H9 (cell line): Measurements from ENCODE around the gene PACSIN2. TPM values are rescaled to one million over a fixed set of nuclear protein-coding genes. Genes with fewer than 3 reads are reported as not detected.

Experiments
- DNase-seq: peaks from one replicate; pipeline ENCODE4 v3.0.0-alpha.2; 2017
- H2AFZ ChIP-seq: one replicate; pipeline ENCODE4 v1.6.1; 2013; ENCODE audit warnings: mild to moderate bottlenecking, low read length, control low read depth, moderate library complexity
- H2AK5ac ChIP-seq: 2 replicates; pipeline ENCODE4 v1.6.1; 2013; ENCODE audit warnings: low read length, control low read depth, mixed read lengths; ENCODE audit not compliant: insufficient read length
- H2BK120ac ChIP-seq: one replicate; pipeline ENCODE4 v1.6.1; 2013; ENCODE audit warnings: low read depth, mild to moderate bottlenecking, low read length, control low read depth, inconsistent platforms; ENCODE audit not compliant: poor library complexity, severe bottlenecking
- H2BK12ac ChIP-seq: 2 replicates; pipeline ENCODE4 v1.6.1; 2013; ENCODE audit warnings: low read length, control low read depth, mixed read lengths, low read depth; ENCODE audit not compliant: insufficient read length
- H2BK15ac ChIP-seq: 2 replicates; pipeline ENCODE4 v1.6.1; 2013; ENCODE audit warnings: low read depth, low read length, control low read depth
- H2BK20ac ChIP-seq: one replicate; pipeline ENCODE4 v1.6.1; 2013; ENCODE audit warnings: low read depth, mild to moderate bottlenecking, low read length, control low read depth, inconsistent platforms; ENCODE audit not compliant: poor library complexity, severe bottlenecking
- H2BK5ac ChIP-seq: 2 replicates; pipeline ENCODE4 v1.6.1; 2013; ENCODE audit warnings: low read length, control low read depth, mixed read lengths; ENCODE audit not compliant: insufficient read length
- H3K14ac ChIP-seq: 2 replicates; pipeline ENCODE4 v1.6.1; 2013; ENCODE audit warnings: low read length, control low read depth; ENCODE audit not compliant: insufficient read depth
- H3K18ac ChIP-seq: 2 replicates; pipeline ENCODE4 v1.6.1; 2013; ENCODE audit warnings: low read depth, mild to moderate bottlenecking, mixed read lengths, low read length, control low read depth; ENCODE audit not compliant: insufficient read length
- H3K23ac ChIP-seq: 2 replicates; pipeline ENCODE4 v1.6.1; 2013; ENCODE audit warnings: low read length, control low read depth, mixed read lengths, low read depth; ENCODE audit not compliant: insufficient read length
- H3K23me2 ChIP-seq: 2 replicates; pipeline ENCODE4 v1.6.1; 2013; ENCODE audit warnings: low read depth, mild to moderate bottlenecking, mixed read lengths, low read length, control low read depth; ENCODE audit not compliant: insufficient read length, poor library complexity, severe bottlenecking
- H3K27ac ChIP-seq: 2 replicates; pipeline ENCODE4 v1.5.1; 2013; ENCODE audit warnings: low read length, control low read depth, mixed read lengths, low read depth; ENCODE audit not compliant: insufficient read length
- H3K27me3 ChIP-seq: 2 replicates; pipeline ENCODE4 v1.6.1; 2013; ENCODE audit warnings: low read length, control low read depth, inconsistent platforms; ENCODE audit not compliant: insufficient read depth
- H3K4ac ChIP-seq: 2 replicates; pipeline ENCODE4 v1.6.1; 2013; ENCODE audit warnings: low read depth, mild to moderate bottlenecking, control low read depth, inconsistent platforms, low read length, moderate library complexity
- H3K4me1 ChIP-seq: 2 replicates; pipeline ENCODE4 v1.6.1; 2013; ENCODE audit warnings: low read length, control low read depth, inconsistent platforms; ENCODE audit not compliant: insufficient read depth
- H3K4me2 ChIP-seq: 2 replicates; pipeline ENCODE4 v1.6.1; 2013; ENCODE audit warnings: low read length, control low read depth, mixed read lengths; ENCODE audit not compliant: insufficient read length, insufficient read depth
- H3K56ac ChIP-seq: 2 replicates; pipeline ENCODE4 v1.6.1; 2013; ENCODE audit warnings: low read depth, mild to moderate bottlenecking, mixed read lengths, low read length, control low read depth; ENCODE audit not compliant: insufficient read length
- H3K79me1 ChIP-seq: 2 replicates; pipeline ENCODE4 v1.6.1; 2013; ENCODE audit warnings: low read depth, mild to moderate bottlenecking, moderate library complexity, low read length, control low read depth, inconsistent platforms; ENCODE audit not compliant: insufficient read depth, poor library complexity, severe bottlenecking
- H3K79me2 ChIP-seq: 2 replicates; pipeline ENCODE4 v1.6.1; 2013; ENCODE audit warnings: low read length, control low read depth, inconsistent platforms; ENCODE audit not compliant: insufficient read depth
- H3K9ac ChIP-seq: 2 replicates; pipeline ENCODE4 v1.6.1; 2013; ENCODE audit warnings: low read length, control low read depth, mixed read lengths; ENCODE audit not compliant: insufficient read length; ENCODE audit errors: extremely low read depth
- H3K9me3 ChIP-seq: one replicate; pipeline ENCODE4 v1.6.1; 2013; ENCODE audit warnings: low read depth, low read length, inconsistent platforms; ENCODE audit not compliant: control insufficient read depth
- H3T11ph ChIP-seq: one replicate; pipeline ENCODE4 v1.6.1; 2013; ENCODE audit warnings: mild to moderate bottlenecking, low read length, control low read depth, inconsistent platforms
- H4K20me1 ChIP-seq: one replicate; pipeline ENCODE4 v1.6.1; 2013; ENCODE audit not compliant: control insufficient read depth, insufficient read length, insufficient read depth
- H4K5ac ChIP-seq: 2 replicates; pipeline ENCODE4 v1.6.1; 2013; ENCODE audit warnings: low read depth, mild to moderate bottlenecking, mixed read lengths, low read length, control low read depth; ENCODE audit not compliant: insufficient read length
- H4K8ac ChIP-seq: replicated peaks from 2 replicates; pipeline ENCODE4 v1.6.1; 2013; ENCODE audit warnings: low read length, control low read depth, mixed read lengths, low read depth; ENCODE audit not compliant: insufficient read length
- H4K91ac ChIP-seq: 2 replicates; pipeline ENCODE4 v1.6.1; 2013; ENCODE audit warnings: low read depth, mild to moderate bottlenecking, moderate library complexity, mixed read lengths, low read length, control low read depth; ENCODE audit not compliant: insufficient read length
- H3K27ac Mint-ChIP-seq, 3 experiments: 2 replicates in 2 of 3; 3 replicates in 1 of 3; pipeline ENCODE4 v1.8.0; 2020 to 2021; ENCODE audit warnings: mixed read lengths in 3 of 3, mild to moderate bottlenecking in 1 of 3, moderate library complexity in 1 of 3
- H3K27me3 Mint-ChIP-seq: 2 replicates; pipeline ENCODE4 v1.8.0; 2021; ENCODE audit warnings: low read depth, mild to moderate bottlenecking, moderate library complexity, mixed read lengths
- H3K36me3 Mint-ChIP-seq, 3 experiments: 2 replicates in 2 of 3; 3 replicates in 1 of 3; pipeline ENCODE4 v1.8.0; 2020 to 2021; ENCODE audit warnings: low read depth in 3 of 3, mixed read lengths in 3 of 3; ENCODE audit not compliant: insufficient read depth in 1 of 3
- H3K4me1 Mint-ChIP-seq, 2 experiments: 2 replicates each; pipeline ENCODE4 v1.8.0; 2020; ENCODE audit warnings: mixed read lengths in 2 of 2
- H3K4me3 Mint-ChIP-seq, 2 experiments: 2 replicates in 1 of 2; 3 replicates in 1 of 2; pipeline ENCODE4 v1.8.0; 2020 to 2021; ENCODE audit warnings: mild to moderate bottlenecking in 2 of 2, mixed read lengths in 2 of 2, moderate library complexity in 1 of 2
- H3K9me3 Mint-ChIP-seq, 2 experiments: 2 replicates in 1 of 2; 3 replicates in 1 of 2; pipeline ENCODE4 v1.8.0; 2020; ENCODE audit warnings: mild to moderate bottlenecking in 2 of 2, mixed read lengths in 2 of 2, moderate library complexity in 1 of 2
- WGBS: extraction: QIAGEN DNeasy Blood & Tissue Kit; methylation state at CpG from one replicate; pipeline ENCODE4 v1.1.7; 2013; ENCODE audit warnings: missing lambda C conversion rate, low lambda C conversion rate, mixed read lengths; ENCODE audit not compliant: insufficient read length; ENCODE audit errors: extremely low coverage; 5-methylcytosine and 5-hydroxymethylcytosine counted together
- total RNA-seq: library from RNA; stranded (reverse); gene quantifications from 2 replicates; pipeline ENCODE4 v1.2.1, GENCODE V29; 2021
- TF ChIP-seq, protein P1 (sequence below): fragments of 200-600 bp; sonication (generic); conservative IDR thresholded peaks from 3 replicates; pipeline ENCODE4 v1.8.0; 2021; ENCODE audit warnings: antibody characterized with exemption, mild to moderate bottlenecking

Gene PACSIN2
- total RNA-seq, 1 experiment from 2014 or later = 62.3 TPM

DNA sequence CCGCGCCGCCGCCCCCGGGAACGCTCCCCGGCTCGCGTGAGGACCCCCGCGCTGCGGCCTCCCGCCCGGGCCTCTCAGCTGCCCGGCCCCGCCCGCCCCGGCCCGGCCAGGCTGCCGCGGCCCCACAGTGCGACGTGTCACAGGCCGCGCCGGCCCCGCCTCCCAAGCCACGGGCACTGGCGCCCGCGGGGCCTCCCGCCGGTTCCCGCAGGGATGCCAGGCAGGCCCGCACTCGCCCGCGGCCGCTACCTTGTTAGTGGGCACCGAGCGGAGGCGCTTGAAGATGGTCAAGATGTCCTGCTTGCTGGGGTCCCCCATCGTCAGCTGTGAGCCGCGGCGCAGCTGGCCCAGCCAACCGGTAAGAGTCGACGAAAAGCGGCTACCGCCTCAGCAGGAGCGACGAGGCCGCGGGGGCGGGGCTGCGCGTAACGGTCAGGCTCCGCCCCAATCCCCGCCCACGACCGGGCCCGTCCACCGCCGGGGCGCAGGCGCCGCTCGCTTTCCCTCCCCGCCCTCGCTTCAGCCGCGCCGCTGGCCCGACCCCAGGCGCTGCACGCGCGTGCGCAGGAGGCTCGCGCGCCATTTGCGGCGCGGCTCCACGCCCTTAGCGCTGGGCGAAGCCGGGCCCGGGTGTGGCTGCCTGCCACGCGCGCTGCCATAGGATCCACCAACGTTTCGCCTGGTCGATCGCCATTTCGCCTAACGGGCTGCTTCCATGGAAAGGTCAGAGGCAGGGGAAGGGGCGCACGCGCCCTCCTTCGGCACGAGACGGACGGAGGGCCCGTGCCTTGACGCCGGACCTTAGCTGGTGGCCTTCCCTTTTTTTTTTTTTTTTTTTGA, 157.9 kb downstream of the PACSIN2 start, which contains the start of gene ARFGAP3:
TSS of gene ARFGAP3 (minus strand) at position 409 of the 840 bp plus-strand sequence. CDS start at position 318, 91 bp downstream.
- Histone ChIP-seq H3K4me2 (peak within 1 kb of the TSS; percentile 99), H3K4me1 (no peaks in the 10 kb centered on the region), H2BK5ac (no peak within 1 kb of the TSS), H4K20me1 (peaks cover 4% of the 10 kb centered on the region), H2AFZ (no peak within 1 kb of the TSS), H3K79me1 (no peaks in the 10 kb centered on the region), H4K5ac (no peak within 1 kb of the TSS), H3K9me3 (no peaks in the 10 kb centered on the region), H3K9ac (peak within 1 kb of the TSS; percentile 57), H3K14ac (peak within 1 kb of the TSS; percentile 57), H3K79me2 (no peaks in the 10 kb centered on the region), H3K23me2 (peaks cover 6% of the 10 kb centered on the region), H3K56ac (no peak within 1 kb of the TSS), H3K23ac (no peak within 1 kb of the TSS), H2BK20ac (no peak within 1 kb of the TSS), H3K27me3 (peaks cover 3% of the 10 kb centered on the region; the same call in 1 of the 2 replicates), H2AK5ac (no peak within 1 kb of the TSS), H2BK120ac (no peak within 1 kb of the TSS), H3K27ac (no peak within 1 kb of the TSS), H3T11ph (no peak within 1 kb of the TSS), H3K4ac (no peak within 1 kb of the TSS), H3K18ac (peak within 1 kb of the TSS; percentile 52), H2BK12ac (no peak within 1 kb of the TSS), H4K8ac (no peak within 1 kb of the TSS), H4K91ac (no peak within 1 kb of the TSS), H2BK15ac (no peak within 1 kb of the TSS)
- Mint-ChIP-seq H3K27ac (peak within 1 kb of the TSS in 1 of 3 experiments; percentile 63; a peak in 1 of 7 replicates), H3K27me3 (peaks cover 28% of the 10 kb centered on the region), H3K36me3 (no peaks in the 10 kb centered on the region), H3K9me3 (no peaks in the 10 kb centered on the region; a peak in 1 of 5 replicates), H3K4me3 (peak within 1 kb of the TSS; percentile 80 to 90), H3K4me1 (peaks cover 4 to 12% of the 10 kb centered on the region in 2 experiments)
- no CpG with 5 or more reads among the region's 111 CpGs for WGBS
- DNase-seq = peak; percentile 94
- TF ChIP-seq, protein P1, sequence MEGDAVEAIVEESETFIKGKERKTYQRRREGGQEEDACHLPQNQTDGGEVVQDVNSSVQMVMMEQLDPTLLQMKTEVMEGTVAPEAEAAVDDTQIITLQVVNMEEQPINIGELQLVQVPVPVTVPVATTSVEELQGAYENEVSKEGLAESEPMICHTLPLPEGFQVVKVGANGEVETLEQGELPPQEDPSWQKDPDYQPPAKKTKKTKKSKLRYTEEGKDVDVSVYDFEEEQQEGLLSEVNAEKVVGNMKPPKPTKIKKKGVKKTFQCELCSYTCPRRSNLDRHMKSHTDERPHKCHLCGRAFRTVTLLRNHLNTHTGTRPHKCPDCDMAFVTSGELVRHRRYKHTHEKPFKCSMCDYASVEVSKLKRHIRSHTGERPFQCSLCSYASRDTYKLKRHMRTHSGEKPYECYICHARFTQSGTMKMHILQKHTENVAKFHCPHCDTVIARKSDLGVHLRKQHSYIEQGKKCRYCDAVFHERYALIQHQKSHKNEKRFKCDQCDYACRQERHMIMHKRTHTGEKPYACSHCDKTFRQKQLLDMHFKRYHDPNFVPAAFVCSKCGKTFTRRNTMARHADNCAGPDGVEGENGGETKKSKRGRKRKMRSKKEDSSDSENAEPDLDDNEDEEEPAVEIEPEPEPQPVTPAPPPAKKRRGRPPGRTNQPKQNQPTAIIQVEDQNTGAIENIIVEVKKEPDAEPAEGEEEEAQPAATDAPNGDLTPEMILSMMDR = no peak
